HG03575 (cell line): ENCODE data around the gene TSSK6.

Experiments
- ATAC-seq: cut with Tn5 transposase; IDR thresholded peaks from one replicate; pipeline ENCODE4 v1.9.1; 2021; ENCODE audit not compliant: unreplicated experiment, insufficient number of reproducible peaks, low FRiP score; ENCODE audit errors: extremely low read depth

The TSSK6 gene

DNA sequence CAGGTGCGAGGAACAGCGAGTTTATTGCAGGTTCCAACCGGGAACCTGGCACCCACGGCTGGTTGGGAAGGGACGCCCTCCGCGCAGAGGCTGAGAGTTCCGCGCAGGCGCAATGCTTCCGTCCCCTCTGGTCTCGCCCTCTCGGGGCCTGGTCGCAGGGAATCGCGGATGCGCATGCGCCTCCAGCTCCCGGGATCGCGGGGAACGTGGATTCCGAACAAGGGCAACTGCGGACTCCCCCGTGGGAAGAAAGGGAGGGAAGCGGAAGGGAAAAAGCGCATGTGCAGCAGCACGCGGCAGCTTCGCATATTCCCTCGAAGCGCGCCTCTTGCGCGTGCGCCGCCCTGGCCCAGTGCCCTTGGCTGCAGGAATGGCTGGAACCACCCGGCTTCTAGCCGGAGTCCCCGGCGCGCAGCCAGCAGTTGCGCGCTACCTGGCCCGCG is 1.1 kb downstream of the TSSK6 start:
- no peak for ATAC-seq

DNA sequence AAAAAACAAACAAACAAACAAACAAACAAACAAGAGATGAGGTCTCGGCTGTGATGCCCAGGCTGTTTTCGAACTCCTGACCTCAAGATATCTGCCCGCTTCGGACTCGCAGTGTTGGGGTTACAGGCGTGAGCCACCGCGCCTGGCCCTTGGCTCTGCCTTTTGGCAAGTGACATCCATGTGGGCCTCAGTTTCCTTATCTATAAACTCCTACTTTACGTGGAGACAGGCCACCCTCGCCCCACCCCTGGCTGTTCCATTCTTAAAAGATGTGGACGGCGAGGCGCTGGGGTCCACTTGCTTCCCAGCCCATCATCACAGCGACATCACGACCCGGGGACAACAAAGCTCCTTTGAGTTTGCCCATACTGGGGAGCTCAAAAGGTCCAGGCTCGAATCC is 1.7 kb downstream of the TSSK6 start:
- no peak for ATAC-seq

DNA sequence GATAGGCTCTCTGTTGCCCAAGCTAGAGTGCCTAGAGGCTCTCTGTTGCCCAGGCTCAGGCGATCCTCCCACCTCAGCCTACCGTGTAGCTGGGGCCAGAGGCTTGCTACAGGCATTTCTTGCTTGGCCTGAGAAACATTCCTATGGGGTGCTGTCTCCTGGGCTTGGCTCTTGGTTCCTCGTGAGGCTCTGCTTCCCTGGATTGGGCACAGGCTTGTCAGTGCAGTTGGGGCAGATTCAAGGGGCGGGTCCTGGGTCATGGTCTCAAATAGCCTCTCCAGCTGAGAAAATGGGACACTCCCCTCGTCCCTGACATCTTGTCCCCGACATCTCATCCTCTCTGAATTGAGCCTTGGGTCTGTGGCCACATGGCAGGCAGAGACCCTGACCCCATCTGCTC is 4.9 kb downstream of the TSSK6 start:
- no peak for ATAC-seq

DNA sequence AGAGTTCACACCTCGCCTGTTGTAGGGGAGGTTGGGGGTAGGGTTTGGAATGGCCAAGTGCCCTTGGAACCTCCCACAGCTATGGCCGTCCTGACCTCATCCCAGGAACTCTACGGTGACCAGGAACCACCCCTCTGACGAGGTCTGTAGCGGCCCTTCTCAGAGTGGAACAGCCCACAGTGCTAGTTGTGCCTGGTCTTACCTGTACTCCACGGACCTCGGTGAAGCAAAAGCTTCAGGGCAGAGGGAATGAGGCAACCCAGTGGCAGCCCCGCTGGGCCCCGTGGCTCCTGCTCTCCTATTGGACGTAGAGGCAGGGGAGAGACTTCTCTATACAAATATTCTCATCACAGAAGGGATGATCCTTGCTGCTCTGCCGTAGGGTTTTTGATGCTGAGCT is 7.1 kb downstream of the TSSK6 start:
- ATAC-seq = no peak

DNA sequence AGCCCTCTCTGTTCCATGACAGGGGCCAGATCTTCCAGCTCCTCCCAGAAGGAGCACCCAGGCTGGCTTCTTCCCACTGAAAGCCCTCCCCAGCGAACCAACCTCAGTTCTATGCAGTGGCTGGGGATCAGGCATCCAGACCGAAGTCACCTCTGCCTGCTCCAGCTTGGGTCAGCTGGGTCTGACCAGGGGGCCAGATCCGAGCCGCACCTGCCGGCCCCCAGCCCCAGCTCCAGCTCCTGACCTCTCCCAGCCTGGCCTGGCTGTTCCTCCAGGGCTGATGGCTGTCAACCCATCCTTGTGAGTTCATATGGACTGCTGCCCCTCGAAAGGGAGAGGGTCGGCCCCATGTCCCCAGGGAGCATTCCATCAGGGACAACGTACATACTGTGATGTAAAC is 8.0 kb downstream of the TSSK6 start:
- no peak for ATAC-seq

DNA sequence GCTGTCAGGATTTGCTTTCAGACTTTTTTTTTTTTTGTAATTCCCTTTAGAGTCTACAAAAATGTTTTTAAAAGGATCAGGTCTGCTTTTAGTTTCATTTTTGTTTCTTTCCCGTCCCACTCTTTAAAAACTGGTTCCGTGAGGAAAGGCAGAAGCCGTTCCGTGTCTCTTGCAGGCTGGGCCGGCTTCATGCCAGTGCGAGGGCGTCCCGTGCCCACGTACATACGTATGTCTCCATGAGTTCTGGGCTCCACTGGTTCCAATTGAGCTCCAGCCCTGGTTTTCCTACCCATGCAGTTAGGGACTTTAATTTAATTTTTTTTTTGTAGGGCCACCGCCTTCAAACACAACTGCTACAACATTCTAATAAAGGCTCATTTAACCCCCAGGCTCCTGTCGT is 8.8 kb downstream of the TSSK6 start:
- no peak for ATAC-seq

DNA sequence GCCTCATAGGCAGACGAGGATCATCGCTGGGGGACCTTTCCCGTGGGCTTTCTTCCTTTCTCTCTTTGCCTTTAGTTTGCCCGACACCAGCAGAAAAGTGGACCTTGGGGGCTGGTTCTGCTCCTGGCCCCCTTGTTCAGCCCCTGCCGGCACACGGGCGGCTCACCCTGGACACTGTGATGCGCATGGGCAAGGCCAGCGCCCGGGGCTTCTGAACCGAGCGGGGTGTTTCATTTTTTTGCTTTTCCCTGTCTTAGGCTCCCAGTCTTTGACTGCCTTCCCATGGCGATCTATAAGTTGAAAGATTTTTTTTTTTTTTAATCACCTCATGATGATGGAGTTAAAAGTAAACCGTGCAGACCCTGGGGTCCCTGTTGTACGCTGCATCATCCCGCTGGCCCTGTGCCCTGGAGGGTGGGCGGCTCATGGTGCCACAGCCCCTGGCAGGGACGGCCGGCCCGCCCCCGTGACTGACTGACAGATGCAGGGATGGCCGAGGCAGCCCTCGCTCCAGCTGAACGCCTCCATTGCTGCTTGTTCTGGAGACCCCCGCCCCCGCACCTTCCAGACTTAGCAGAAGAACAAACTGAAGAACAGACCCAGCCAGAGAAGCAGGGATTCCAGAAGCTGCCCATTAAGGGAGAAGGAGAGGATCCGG is 9.6 kb downstream of the TSSK6 start:
- no peak for ATAC-seq

DNA sequence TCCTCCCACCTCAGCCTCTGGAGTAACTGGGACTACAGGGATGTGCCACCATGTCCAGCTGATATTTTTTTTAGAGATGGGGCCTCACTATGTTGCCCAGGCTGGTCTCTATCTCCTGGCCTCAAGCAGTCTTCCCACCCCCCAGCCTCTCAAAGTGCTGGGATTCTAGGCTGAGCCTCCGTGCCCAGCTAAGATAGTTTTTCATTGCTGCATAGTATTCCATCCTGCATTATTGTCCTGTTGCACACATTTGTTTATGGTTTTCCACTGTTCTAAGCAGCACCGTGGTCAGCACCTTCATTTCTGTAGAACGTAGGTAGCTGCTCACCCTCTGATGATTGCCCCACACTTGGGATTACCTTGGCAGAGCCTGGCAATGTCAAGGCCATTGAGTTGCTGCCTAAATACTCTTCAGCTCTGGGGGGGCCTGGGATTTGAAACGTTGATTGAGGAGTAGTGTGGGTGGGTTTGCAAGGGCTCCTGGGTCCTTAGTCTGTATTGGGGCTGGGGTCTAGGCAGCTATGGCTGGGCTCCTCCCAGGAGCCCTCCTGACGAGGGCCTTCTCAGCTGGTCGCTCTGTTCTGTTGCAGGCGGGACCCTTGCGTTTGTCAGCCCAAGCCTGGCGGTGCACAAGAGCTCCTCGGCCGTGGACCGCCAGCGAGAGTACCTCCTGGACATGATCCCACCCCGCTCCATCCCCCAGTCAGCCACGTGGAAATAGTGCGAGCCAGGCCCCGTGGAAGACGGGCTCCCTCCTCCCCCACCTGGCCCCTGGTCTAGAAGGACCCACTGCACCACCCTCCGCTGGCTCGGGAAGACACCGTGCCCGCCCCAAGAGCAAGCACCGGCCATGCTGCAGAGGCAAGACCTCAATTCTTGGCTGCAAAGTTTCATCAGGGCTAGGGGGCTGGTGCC is 10.3 kb downstream of the TSSK6 start:
- ATAC-seq = no peak

DNA sequence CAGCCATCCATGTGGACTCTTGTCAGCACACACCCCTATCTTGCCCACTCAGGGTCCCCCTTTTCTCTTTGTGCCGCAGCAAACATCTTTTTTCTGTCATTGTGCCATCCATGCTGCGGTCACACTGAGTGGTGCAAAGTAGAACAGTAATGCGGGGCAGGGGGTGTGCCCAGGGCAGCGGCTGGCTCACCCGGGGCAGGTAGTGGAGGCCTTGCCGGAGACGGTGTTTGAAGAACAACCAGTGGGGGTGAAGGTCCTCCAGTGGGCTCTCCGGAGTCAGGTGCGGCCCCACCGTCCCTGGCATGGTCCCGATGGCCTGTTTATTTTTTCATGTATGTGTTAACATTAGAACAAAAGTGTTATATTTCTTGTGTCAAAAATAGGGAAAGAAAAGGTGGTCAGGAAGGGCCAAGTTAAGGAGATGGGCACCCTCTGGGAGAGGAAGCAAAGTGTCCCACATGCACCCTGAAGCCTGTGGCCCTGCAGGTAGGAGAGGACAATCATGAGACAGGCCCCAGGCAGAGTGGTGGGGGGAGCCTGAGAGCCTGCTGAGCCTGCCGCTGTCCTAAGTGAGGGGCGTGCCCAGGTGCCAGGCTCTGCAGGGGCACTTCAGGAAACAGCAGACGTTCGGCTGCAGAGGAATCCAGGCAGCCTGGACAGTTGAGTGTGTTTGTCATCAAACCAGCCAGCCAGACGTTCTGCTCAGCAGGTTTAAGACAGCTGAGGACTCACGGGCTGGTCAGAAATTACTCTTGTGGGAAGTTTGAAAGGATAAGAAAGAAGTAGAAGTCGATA is 12.3 kb downstream of the TSSK6 start:
- no peak for ATAC-seq

DNA sequence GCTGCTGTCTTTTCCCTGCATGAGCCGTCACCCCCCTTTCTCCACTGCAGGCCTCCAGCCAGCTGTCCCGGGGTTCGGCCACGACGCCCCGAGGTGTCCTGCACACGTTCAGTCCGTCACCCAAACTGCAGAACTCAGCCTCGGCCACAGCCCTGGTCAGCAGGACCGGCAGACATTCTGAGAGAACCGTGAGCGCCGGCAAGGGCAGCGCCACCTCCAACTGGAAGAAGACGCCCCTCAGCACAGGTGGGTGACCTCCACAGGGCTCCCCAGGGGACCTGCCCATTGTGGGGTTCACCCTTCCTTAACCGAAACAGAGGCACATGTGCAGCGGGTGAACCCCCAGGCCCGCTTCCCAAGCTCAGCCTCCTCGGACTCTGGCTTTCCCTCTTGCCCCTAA is 13.1 kb downstream of the TSSK6 start:
- no peak for ATAC-seq

DNA sequence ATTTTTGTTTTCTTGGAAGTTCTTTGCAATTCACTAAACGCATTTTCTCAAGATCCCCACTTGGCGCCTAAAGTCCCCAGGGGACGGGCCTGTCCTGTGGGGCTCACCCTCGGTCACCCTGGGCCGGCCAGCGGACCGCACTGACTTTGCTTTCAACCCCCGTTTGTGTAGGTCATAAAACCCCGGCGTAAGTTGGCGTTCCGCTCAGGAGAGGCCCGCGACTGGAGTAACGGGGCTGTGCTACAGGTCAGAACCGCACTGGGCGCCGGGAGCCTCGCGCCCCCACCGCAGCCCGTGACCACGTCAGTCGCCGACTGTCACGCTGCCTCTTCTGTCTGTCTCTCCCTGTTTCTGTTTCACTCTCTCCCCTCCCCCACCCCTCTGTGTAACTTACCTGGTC is 13.6 kb downstream of the TSSK6 start:
- no peak for ATAC-seq

DNA sequence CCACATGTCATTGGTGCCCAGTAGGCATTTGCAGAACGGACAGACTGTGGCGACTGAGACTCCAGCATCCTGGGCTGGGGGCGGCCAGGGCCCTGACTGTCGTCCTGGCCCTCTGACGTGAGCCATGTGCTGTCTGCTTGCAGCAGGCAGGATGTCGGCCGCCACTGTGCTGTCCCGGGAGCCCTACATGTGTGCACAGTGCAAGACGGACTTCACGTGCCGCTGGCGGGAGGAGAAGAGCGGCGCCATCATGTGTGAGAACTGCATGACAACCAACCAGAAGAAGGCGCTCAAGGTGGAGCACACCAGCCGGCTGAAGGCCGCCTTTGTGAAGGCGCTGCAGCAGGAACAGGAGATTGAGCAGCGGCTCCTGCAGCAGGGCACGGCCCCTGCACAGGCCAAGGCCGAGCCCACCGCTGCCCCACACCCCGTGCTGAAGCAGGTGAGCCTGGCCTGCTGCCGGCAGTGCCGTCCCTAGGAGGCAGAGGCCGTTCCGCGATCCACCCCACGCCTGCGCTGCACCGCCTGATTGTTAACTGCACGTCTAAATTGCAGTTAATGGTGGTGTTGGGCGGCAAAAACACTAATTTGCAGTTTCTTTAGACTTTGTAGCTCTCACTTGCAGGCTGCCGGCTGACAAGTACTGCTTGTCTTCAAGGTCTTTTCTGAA is 14.2 kb downstream of the TSSK6 start:
- ATAC-seq = no peak

DNA sequence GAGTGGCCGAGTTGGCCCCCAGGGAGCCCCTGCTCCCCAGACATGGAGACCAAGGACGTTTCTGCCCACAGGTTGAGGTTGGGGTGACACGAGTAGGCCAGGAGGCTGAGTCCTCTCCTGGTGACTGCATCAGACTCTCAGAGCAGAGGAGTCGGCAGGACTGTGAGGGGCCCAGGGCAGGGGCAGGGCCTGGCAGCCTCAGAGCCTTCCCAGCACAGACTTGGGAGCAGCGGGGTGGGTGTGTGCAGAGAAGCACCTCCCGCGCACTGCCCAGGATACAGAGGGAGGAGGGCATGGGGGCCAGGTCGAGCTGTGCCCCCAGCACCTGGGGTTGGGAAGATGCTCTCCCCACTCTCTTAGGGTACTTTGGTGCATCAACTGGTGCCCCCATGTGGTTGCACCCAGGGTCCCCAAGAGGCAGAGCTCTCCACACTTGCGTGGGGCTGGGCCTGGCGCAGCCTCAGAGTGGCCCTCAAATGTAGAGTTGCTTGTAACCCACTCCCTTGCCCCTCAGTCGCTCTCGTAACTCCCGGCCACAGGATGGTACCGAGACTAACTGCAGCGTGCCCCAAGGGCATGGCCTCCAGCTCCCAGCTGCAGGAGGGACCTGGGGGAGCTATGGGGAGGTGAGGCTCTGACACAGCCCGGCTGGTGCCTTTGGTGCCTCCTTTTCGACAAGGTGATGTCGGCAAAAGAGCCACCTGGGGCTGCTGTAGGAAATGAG is 15.9 kb downstream of the TSSK6 start:
- no peak for ATAC-seq

DNA sequence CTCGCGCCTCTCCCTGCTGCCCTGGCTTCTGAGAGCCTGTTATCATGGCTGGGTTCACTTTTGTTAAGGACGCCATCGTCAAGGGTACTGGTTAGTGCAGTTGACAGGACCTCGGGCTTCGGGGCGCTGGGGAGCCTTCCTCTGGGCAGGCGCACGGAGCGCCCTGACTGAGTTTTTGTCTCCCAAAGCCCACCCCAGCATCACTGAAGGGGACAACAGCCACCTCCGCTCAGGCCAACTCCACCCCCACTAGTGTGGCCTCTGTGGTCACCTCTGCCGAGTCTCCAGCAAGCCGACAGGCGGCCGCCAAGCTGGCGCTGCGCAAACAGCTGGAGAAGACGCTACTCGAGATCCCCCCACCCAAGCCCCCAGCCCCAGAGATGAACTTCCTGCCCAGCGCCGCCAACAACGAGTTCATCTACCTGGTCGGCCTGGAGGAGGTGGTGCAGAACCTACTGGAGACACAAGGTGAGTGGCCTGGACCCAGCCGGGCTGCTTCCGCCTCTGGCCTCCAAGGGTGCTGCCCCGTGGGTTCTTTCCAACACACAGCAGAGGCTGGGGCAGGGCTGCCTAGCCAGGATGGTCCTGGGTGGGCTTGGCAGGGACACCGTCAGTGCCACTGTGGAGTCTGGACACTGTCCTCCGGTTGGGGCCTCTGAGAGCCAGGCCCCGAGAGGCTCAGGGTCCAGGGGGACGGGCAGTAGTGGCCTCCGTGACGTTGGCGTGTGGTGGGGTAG is 16.9 kb downstream of the TSSK6 start:
- ATAC-seq = no peak

DNA sequence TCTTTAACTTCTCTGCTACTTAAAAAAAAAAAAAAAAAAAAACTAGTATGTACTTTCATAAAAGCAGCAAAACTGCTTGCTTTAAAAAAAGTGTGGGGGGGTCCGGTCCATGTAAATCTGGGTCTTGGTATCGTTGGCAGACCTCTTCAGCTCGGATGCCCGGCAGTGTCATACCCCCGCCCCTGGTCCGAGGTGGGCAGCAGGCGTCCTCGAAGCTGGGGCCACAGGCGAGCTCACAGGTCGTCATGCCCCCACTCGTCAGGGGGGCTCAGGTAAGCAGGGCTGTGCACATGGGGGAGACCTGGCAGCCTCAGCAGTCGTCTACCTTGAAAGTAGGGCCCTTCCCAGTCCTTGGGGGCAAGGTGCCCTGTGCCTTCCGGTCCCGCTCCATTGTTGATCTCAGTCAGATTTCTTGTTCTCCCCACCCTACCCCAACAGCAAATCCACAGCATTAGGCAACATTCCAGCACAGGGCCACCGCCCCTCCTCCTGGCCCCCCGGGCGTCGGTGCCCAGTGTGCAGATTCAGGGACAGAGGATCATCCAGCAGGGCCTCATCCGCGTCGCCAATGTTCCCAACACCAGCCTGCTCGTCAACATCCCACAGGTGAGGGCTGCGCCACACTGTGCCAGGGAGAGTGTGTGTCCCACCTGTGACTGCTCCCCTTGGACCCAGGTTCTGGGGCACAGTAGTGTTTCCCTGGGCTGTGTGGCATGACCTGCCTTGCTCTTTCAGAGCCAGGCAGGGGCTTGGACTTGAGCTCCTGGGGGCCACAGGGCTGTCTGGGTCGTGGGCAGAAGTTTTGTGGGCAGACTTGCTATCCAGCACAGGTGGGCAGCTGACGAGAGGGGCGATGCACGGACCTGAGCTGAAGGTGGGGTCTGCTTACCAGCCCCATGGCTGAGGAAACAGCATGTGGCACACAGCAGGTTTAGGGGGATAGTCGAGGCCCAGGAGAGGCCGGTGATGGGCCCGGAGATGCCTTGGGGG is 19.4 kb downstream of the TSSK6 start:
- ATAC-seq = no peak

DNA sequence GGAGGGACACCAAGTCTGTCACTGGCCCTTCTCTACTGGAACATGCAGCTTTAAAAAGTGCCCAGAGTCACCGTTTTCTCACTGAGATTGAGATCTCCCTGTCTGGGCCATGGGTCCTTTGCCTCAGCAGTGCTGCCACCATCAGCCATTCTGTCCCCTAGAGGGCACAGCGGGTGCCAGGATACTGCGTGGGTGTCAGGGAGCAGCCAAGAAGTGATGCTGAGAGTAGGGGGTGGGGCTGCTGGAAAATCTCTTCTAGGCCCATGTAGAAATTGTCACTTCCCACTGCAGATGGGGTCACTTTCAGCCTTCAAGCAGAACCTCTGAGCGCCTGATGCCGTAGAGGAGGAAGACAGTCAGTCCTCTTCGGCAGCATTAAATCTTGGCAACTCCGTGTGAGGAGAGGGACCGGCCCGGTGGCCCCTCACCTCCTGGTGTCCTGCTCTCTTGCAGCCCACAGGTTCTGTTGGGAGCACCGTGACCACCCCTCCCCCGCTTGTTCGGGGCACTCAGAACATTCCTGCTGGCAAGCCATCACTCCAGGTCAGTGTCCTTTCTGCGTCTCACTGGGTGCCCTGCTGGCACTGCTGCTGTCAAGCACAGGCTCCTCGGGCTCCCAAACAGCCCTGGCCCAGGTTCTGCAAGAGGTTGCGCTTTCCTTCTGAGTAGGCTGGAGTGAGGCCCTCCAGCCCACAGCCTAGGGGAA is 21.4 kb downstream of the TSSK6 start:
- ATAC-seq = no peak
